ENCODE results near the gene RANBP10. TPM values are rescaled to one million over a fixed set of nuclear protein-coding genes. Genes with fewer than 3 reads are reported as not detected.

RANBP10 gene
- total RNA-seq, 1 donor, result 8.6 TPM

DNA sequence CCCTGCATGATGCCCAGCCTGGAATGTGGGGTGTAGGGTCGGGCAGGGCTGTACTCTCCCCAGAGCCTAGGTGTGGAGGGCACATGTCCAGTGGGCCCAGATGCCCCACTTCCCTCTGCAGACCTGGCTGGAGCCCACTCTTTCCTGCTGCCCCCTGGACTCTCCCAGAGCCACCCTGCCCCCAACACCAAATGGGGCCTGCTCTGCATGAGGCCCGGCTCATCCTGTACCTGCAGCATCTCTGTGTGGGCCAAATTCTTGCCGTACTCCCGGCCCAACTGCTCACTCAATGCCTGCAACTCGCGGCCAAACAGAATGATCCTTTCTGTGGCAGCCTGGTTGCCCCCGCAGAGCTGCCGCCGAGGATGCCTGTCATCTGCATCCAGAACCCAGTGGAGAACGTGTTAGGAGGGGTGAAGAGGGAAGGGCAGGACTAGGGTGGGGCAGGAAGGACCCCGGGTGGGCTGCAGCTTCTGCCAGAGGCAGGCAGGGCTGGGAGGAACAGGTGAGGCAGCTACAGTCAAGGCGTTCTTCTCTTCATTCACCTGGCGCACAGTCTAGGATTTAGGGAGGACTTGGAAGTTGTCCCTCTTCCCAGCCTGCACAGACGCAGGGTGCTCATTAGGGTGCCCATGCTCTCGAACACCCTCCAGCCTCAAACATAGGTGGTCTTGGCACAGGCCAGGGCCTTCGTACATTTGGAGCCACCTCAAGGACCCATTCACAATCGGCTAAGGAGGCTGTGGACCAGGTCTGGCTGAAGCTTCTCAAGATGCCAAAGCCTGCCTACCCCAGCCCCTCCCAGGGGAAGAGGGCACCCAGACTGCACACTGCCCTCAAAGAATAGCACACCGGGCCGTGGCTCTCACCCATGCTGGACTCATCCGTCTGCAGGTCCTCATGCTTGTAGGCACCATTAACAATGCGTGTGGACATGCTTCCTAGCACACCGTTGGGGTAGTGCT, 78.6 kb downstream of the RANBP10 start:
- no peak for TF ChIP-seq CTCF (IDR thresholded peaks at IDR 0.05; ENCODE audit: insufficient read depth, low read depth, low read length)
- no peak overlapping the region for H3K4me3 ChIP-seq (ENCODE audit: low read depth, low read length)
- no peak for DNase-seq (ENCODE audit: low read depth)

- H3K4me3 ChIP-seq (ENCODE audit: low read depth, low read length), result no peak overlapping the region
- no peak for DNase-seq (ENCODE audit: low read depth)
- TF ChIP-seq CTCF (IDR thresholded peaks at IDR 0.05; ENCODE audit: insufficient read depth, low read depth, low read length), result no peak
Measured at GRCh38 chr16:67726106-67727034, 80.0 kb downstream of the RANBP10 start.

- H3K4me3 ChIP-seq (ENCODE audit: low read depth, low read length), result no peak overlapping the region
- DNase-seq (ENCODE audit: low read depth), result no peak
- no peak for TF ChIP-seq CTCF (IDR thresholded peaks at IDR 0.05; ENCODE audit: insufficient read depth, low read depth, low read length)
Measured at GRCh38 chr16:67723911-67724305, 82.5 kb downstream of the RANBP10 start.

- no peak overlapping the region for H3K4me3 ChIP-seq (ENCODE audit: low read depth, low read length)
- peak; percentile 23 for DNase-seq (ENCODE audit: low read depth)
- no peak for TF ChIP-seq CTCF (IDR thresholded peaks at IDR 0.05; ENCODE audit: insufficient read depth, low read depth, low read length)
Measured at GRCh38 chr16:67723151-67723910, 83.0 kb downstream of the RANBP10 start.

DNA sequence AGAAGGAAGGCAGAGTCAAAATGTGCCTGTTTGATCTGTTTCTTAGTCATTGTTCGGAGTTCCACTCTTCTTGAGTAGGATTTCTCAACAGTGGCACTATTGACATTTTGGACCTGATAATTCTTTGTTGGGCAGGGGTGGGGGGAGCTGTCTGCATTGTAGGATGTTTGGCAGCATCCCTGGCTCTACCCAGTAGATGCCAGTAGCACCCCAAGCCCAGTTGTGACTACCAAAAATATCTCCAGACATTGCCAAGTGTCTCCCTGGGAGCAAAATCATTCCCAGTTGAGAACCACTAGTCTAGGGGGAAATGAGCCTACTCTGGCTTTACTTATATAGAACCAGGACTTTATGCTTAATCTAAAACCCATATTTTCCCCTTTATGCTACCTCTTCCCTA, 86.1 kb downstream of the RANBP10 start:
- H3K4me3 ChIP-seq (ENCODE audit: low read depth, low read length), result peak overlapping the region; percentile 91
- DNase-seq (ENCODE audit: low read depth), result no peak
- no peak for TF ChIP-seq CTCF (IDR thresholded peaks at IDR 0.05; ENCODE audit: insufficient read depth, low read depth, low read length)

- TF ChIP-seq CTCF (IDR thresholded peaks at IDR 0.05; ENCODE audit: insufficient read depth, low read depth, low read length), result no peak
- peak; percentile 65 for DNase-seq (ENCODE audit: low read depth)
- peak overlapping the region; percentile 91 for H3K4me3 ChIP-seq (ENCODE audit: low read depth, low read length)
Measured at GRCh38 chr16:67719778-67720144, 86.6 kb downstream of the RANBP10 start.
